GM20431 (cell line): ENCODE measurements around the gene VPS39.

Source experiments
- in situ Hi-C: fragments of 300-500 bp; cut with MseI, MboI; formaldehyde crosslinking; loops from one replicate; pipeline ENCODE4 v1.15.0; 2020; ENCODE audit warnings: low sequenced_read_pairs; ENCODE audit not compliant: unreplicated experiment

VPS39 gene

GRCh38 chr15:42148808-42149492 lies 59.2 kb downstream of the VPS39 start:
- in situ Hi-C loops = loop anchor here (25.0 kb wide), 1 partner anchor 162 kb away; no protein-coding TSS in a partner anchor

GRCh38 chr15:42147431-42147735 lies 60.7 kb downstream of the VPS39 start:
- in situ Hi-C loops = loop anchor here (25.0 kb wide), 1 partner anchor 160 kb away; no protein-coding TSS in a partner anchor

DNA sequence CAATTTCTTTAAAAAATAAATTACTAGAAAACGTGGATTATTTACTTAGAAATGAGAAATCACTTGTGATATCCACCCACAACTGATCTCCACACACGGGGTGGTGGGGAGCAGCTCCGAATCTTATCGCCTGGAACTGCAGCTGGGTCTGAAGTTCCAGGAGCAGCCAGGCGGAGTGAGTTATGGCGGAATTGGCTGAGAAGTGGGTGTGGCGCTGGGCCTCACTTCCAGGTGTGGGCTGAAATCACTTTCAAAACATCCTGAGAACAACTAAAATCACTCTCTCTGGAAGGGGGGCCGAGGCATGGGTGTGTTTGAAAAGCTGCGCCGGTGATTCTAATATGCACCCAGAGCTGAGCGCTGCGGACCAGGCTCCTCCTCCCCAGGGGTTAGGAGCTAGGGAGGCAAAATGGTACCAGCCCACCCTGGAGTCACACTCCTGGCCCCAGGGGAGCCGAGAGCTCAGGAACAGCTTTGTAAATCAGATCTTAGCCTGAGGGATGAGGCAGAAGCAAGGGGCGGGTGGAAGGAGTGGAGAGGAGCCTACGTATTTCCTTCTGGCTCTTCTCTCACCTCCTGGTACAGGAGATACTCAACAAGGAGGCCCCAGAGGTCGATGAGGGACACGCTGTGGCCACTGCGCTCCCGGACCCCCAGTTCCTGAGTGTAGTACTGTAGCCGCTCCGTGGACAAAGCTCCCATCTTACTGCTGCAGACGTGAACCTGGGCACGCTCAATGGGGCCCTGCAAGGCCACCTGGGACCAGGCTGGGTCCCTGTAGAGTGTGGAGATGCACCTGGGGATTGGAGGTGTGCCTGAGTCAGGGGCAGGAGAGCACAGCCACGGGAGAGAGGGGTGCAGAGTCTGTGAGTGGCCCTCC lies 61.3 kb downstream of the VPS39 start:
- in situ Hi-C loops = loop anchor here (25.0 kb wide), 1 partner anchor 159 kb away; no protein-coding TSS in a partner anchor

GRCh38 chr15:42145546-42146455 lies 62.3 kb downstream of the VPS39 start:
- in situ Hi-C loops = loop anchor here (25.0 kb wide), 1 partner anchor 158 kb away; no protein-coding TSS in a partner anchor

- in situ Hi-C loops = loop anchor here (25.0 kb wide), 1 partner anchor 158 kb away; no protein-coding TSS in a partner anchor
Observed at GRCh38 chr15:42144841-42145375, 63.2 kb downstream of the VPS39 start.

DNA sequence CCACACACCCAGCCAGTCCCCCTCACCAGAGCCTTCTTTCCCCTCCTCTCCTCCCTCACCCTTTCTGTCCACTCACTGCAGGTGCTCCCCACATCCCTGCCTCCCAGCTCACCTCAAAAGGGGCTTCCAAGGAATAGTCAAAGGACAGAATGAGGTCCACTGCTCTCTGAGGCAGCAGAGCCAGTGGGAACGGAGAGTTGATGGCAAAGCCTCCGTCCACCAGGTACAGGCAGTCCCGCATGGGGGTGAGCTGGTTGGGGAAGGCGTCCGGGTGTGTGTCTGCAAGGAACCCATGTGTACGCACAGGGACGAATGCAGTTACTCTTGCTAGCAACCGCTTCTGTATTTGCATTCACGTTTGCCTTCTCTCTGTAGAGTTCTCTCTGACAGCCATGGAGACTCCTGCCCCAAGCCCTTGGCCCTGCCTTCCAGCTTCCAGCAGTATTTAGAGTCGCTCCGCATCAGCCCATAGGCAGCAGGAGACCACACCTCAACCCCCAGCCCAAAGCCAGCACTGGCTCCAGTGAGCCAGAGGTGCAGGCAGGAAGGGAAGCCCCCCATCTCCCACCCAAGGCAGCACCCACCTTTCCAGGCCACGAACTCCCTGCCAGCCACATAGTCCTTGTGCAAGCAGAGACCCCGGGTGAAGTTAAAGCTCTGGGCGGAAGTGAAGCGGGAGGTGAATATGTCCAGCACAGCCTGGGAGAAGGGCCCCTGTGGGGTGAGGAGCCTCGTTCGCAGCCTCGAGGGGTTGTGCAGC lies 64.1 kb downstream of the VPS39 start:
- in situ Hi-C loops = loop anchor here (25.0 kb wide), 1 partner anchor 157 kb away; no protein-coding TSS in a partner anchor

- in situ Hi-C loops = loop anchor here (25.0 kb wide), 1 partner anchor 156 kb away; no protein-coding TSS in a partner anchor
Observed at GRCh38 chr15:42143356-42143755, 64.7 kb downstream of the VPS39 start.

DNA sequence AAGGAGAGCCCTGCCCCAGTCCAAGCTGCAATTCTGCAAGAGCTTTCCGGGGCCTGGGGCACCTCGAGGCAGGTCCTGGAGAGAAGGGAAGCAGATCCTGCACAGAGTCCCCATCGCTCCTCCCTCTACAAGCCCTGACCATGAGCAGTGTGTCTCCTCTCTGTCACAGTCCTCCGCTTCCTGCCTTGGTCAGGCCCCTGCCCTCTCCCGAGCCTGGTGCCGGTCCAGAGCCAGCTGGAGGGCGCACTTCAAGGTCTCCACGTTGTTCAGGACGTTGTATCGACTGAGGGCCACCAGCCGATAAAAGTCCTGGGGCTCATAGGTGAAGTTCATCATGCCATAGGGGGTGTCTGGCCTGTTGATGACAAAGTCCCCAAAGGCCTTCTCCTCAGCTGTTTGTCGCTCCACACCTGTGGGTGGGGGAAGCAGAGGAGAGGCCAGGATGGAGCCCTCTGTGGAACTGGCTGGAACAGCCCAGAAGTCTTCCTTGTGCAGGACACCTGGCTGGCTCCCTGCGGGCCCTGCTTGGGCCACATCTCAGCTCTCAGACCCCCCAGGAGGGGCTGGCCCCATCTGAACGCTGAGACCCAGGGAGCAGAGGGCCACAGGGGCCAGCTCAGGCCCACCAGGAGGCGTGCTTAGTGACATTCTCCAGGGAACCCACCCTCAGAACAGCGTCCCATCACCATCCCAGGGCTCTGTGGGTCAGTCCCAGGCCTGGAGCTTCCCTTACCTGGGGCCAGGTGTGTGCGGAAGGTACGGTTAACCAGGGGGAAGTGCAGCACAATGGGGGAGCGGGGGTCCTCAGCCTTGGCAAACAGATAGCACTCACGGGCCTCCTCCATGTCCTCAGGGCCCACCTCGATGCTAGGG lies 66.1 kb downstream of the VPS39 start:
- in situ Hi-C loops = loop anchor here (25.0 kb wide), 1 partner anchor 155 kb away; no protein-coding TSS in a partner anchor

DNA sequence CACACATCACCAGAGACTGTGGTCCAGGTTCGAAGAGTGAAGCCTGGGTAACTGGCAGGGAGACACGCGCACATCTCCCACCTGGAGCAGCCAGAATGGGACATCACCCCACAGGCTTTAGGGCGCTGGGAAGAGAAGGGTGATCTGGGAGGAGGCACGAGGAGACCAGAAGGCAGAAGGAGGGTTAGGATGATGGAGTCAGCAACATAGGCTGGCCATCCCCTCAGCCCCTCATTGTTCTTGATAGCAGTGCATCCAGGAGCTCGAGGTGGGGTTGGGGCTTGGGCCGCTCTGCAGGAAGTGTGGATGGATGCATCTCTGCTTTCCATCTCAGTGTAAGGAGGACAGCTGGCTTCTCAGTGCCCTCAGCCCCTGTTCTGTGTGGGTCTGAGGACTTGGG lies 66.9 kb downstream of the VPS39 start:
- in situ Hi-C loops = loop anchor here (25.0 kb wide), 1 partner anchor 154 kb away; no protein-coding TSS in a partner anchor

DNA sequence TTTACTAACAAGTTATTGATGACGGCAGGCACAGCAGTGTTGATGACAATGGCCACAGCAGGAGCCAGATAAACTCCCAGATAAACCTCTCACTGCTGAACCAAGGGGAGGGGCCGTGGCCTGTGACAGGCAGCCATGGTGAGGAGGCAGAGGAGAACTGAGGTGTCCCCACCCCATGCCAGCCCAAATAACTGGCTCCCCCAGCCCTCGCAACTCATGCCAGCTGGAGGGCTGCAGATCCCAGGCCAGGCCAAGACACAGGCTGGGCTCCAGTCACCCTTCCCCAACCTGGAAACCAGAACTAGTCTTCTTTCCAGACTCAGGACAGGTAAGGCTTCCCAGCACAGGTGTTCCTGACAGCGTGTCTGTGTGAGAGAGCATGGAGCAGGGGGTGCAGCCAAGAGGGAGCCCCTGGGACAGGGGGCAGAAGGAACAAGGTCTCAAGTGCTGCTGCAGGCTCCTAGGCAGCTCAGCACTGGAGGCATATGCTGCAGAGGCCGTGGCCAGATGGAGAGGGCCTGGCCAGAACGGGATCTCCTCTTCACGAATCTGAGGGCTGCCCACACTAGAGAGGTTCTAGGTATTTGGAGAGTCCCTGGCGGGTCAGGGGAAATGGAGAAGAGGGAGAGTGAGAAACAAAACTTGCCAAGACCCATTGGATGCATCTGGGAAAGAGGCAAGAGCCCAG lies 67.6 kb downstream of the VPS39 start:
- in situ Hi-C loops = loop anchor here (25.0 kb wide), 1 partner anchor 153 kb away; no protein-coding TSS in a partner anchor

GRCh38 chr15:42139596-42139995 lies 68.5 kb downstream of the VPS39 start:
- in situ Hi-C loops = loop anchor here (10.0 to 25.0 kb wide), 2 partner anchors 75 to 152 kb away; no protein-coding TSS in a partner anchor

GRCh38 chr15:42138968-42139386 lies 69.1 kb downstream of the VPS39 start:
- in situ Hi-C loops = loop anchor here (10.0 to 25.0 kb wide), 2 partner anchors 74 to 152 kb away; no protein-coding TSS in a partner anchor

GRCh38 chr15:42138411-42138810 lies 69.7 kb downstream of the VPS39 start:
- in situ Hi-C loops = loop anchor here (10.0 to 25.0 kb wide), 2 partner anchors 74 to 151 kb away; no protein-coding TSS in a partner anchor

DNA sequence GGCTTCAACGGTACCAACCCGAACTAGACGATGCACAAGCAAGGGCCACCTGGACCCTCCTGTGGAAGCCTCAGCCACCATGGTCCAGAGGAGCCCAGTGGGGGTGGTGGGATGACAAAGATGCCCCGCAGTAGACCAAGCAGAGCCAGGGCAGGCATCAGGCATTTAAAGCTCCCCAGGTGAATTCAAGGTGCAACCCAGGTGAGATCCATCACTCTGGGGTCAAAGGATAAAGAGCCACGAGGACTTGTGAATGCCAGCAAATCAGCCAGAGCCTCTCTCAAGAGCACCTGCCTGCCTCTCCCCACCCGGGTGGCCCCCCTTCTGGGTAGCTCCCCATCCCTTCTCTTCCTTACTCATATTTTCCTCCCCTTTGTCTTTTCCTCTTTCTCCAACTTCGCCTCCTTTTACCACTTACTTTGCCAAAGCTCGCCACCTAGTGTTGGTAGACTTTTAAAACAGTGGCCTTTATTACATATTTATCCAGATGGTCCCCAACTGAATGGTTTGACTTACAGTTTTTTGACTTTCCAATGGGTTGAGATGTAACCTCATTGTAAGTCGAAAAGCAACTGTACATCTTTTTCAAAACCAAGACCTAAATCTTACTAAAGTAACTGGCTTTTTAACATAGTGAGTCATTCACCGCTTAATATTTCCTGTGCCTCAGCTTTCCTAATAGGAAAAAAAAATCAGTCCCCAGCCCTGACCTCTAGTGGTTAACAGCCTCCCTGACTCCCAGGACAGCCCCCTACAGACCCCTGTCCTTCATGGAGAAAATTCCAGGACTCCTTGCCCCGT lies 70.4 kb downstream of the VPS39 start:
- in situ Hi-C loops = loop anchor here (10.0 to 25.0 kb wide), 2 partner anchors 73 to 150 kb away; no protein-coding TSS in a partner anchor

DNA sequence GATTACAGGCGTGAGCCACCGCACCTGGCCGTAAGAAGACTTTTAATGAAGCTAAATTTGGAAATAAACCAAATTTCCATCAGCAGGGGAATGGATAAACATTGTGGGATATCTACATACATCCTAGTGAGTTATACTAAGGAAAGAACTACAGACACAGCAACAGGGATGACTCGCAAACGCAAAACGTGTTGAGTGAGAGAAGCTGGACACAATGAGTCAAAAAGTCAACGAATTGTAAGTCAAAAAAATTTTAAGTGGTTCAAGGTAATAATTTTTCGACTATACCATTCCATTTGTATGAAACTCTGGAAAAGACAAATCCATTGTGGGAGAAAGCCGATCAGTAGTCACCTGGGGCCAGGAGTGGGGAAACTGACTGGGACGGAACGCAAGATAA lies 71.6 kb downstream of the VPS39 start:
- in situ Hi-C loops = loop anchor here (10.0 to 25.0 kb wide), 2 partner anchors 72 to 149 kb away; no protein-coding TSS in a partner anchor

- in situ Hi-C loops = loop anchor here (10.0 to 25.0 kb wide), 2 partner anchors 71 to 148 kb away; no protein-coding TSS in a partner anchor
Observed at GRCh38 chr15:42135351-42135750, 72.8 kb downstream of the VPS39 start.
